H9 (cell line): ENCODE data around the gene ZNF341. TPM values are rescaled to one million over a fixed set of nuclear protein-coding genes. Genes with fewer than 3 reads are reported as not detected.

Experiments
- DNase-seq: peaks from one replicate; pipeline ENCODE4 v3.0.0-alpha.2; 2017
- H2AFZ ChIP-seq: one replicate; pipeline ENCODE4 v1.6.1; 2013; ENCODE audit warnings: mild to moderate bottlenecking, low read length, control low read depth, moderate library complexity
- H2AK5ac ChIP-seq: 2 replicates; pipeline ENCODE4 v1.6.1; 2013; ENCODE audit warnings: low read length, control low read depth, mixed read lengths; ENCODE audit not compliant: insufficient read length
- H2BK120ac ChIP-seq: one replicate; pipeline ENCODE4 v1.6.1; 2013; ENCODE audit warnings: low read depth, mild to moderate bottlenecking, low read length, control low read depth, inconsistent platforms; ENCODE audit not compliant: poor library complexity, severe bottlenecking
- H2BK12ac ChIP-seq: 2 replicates; pipeline ENCODE4 v1.6.1; 2013; ENCODE audit warnings: low read length, control low read depth, mixed read lengths, low read depth; ENCODE audit not compliant: insufficient read length
- H2BK15ac ChIP-seq: 2 replicates; pipeline ENCODE4 v1.6.1; 2013; ENCODE audit warnings: low read depth, low read length, control low read depth
- H2BK20ac ChIP-seq: one replicate; pipeline ENCODE4 v1.6.1; 2013; ENCODE audit warnings: low read depth, mild to moderate bottlenecking, low read length, control low read depth, inconsistent platforms; ENCODE audit not compliant: poor library complexity, severe bottlenecking
- H2BK5ac ChIP-seq: 2 replicates; pipeline ENCODE4 v1.6.1; 2013; ENCODE audit warnings: low read length, control low read depth, mixed read lengths; ENCODE audit not compliant: insufficient read length
- H3K14ac ChIP-seq: 2 replicates; pipeline ENCODE4 v1.6.1; 2013; ENCODE audit warnings: low read length, control low read depth; ENCODE audit not compliant: insufficient read depth
- H3K18ac ChIP-seq: 2 replicates; pipeline ENCODE4 v1.6.1; 2013; ENCODE audit warnings: low read depth, mild to moderate bottlenecking, mixed read lengths, low read length, control low read depth; ENCODE audit not compliant: insufficient read length
- H3K23ac ChIP-seq: 2 replicates; pipeline ENCODE4 v1.6.1; 2013; ENCODE audit warnings: low read length, control low read depth, mixed read lengths, low read depth; ENCODE audit not compliant: insufficient read length
- H3K23me2 ChIP-seq: 2 replicates; pipeline ENCODE4 v1.6.1; 2013; ENCODE audit warnings: low read depth, mild to moderate bottlenecking, mixed read lengths, low read length, control low read depth; ENCODE audit not compliant: insufficient read length, poor library complexity, severe bottlenecking
- H3K27ac ChIP-seq: 2 replicates; pipeline ENCODE4 v1.5.1; 2013; ENCODE audit warnings: low read length, control low read depth, mixed read lengths, low read depth; ENCODE audit not compliant: insufficient read length
- H3K27me3 ChIP-seq: 2 replicates; pipeline ENCODE4 v1.6.1; 2013; ENCODE audit warnings: low read length, control low read depth, inconsistent platforms; ENCODE audit not compliant: insufficient read depth
- H3K4ac ChIP-seq: 2 replicates; pipeline ENCODE4 v1.6.1; 2013; ENCODE audit warnings: low read depth, mild to moderate bottlenecking, control low read depth, inconsistent platforms, low read length, moderate library complexity
- H3K4me1 ChIP-seq: 2 replicates; pipeline ENCODE4 v1.6.1; 2013; ENCODE audit warnings: low read length, control low read depth, inconsistent platforms; ENCODE audit not compliant: insufficient read depth
- H3K4me2 ChIP-seq: 2 replicates; pipeline ENCODE4 v1.6.1; 2013; ENCODE audit warnings: low read length, control low read depth, mixed read lengths; ENCODE audit not compliant: insufficient read length, insufficient read depth
- H3K56ac ChIP-seq: 2 replicates; pipeline ENCODE4 v1.6.1; 2013; ENCODE audit warnings: low read depth, mild to moderate bottlenecking, mixed read lengths, low read length, control low read depth; ENCODE audit not compliant: insufficient read length
- H3K79me1 ChIP-seq: 2 replicates; pipeline ENCODE4 v1.6.1; 2013; ENCODE audit warnings: low read depth, mild to moderate bottlenecking, moderate library complexity, low read length, control low read depth, inconsistent platforms; ENCODE audit not compliant: insufficient read depth, poor library complexity, severe bottlenecking
- H3K79me2 ChIP-seq: 2 replicates; pipeline ENCODE4 v1.6.1; 2013; ENCODE audit warnings: low read length, control low read depth, inconsistent platforms; ENCODE audit not compliant: insufficient read depth
- H3K9ac ChIP-seq: 2 replicates; pipeline ENCODE4 v1.6.1; 2013; ENCODE audit warnings: low read length, control low read depth, mixed read lengths; ENCODE audit not compliant: insufficient read length; ENCODE audit errors: extremely low read depth
- H3K9me3 ChIP-seq: one replicate; pipeline ENCODE4 v1.6.1; 2013; ENCODE audit warnings: low read depth, low read length, inconsistent platforms; ENCODE audit not compliant: control insufficient read depth
- H3T11ph ChIP-seq: one replicate; pipeline ENCODE4 v1.6.1; 2013; ENCODE audit warnings: mild to moderate bottlenecking, low read length, control low read depth, inconsistent platforms
- H4K20me1 ChIP-seq: one replicate; pipeline ENCODE4 v1.6.1; 2013; ENCODE audit not compliant: control insufficient read depth, insufficient read length, insufficient read depth
- H4K5ac ChIP-seq: 2 replicates; pipeline ENCODE4 v1.6.1; 2013; ENCODE audit warnings: low read depth, mild to moderate bottlenecking, mixed read lengths, low read length, control low read depth; ENCODE audit not compliant: insufficient read length
- H4K8ac ChIP-seq: replicated peaks from 2 replicates; pipeline ENCODE4 v1.6.1; 2013; ENCODE audit warnings: low read length, control low read depth, mixed read lengths, low read depth; ENCODE audit not compliant: insufficient read length
- H4K91ac ChIP-seq: 2 replicates; pipeline ENCODE4 v1.6.1; 2013; ENCODE audit warnings: low read depth, mild to moderate bottlenecking, moderate library complexity, mixed read lengths, low read length, control low read depth; ENCODE audit not compliant: insufficient read length
- H3K27ac Mint-ChIP-seq, 3 experiments: 2 replicates in 2 of 3; 3 replicates in 1 of 3; pipeline ENCODE4 v1.8.0; 2020 to 2021; ENCODE audit warnings: mixed read lengths in 3 of 3, mild to moderate bottlenecking in 1 of 3, moderate library complexity in 1 of 3
- H3K27me3 Mint-ChIP-seq: 2 replicates; pipeline ENCODE4 v1.8.0; 2021; ENCODE audit warnings: low read depth, mild to moderate bottlenecking, moderate library complexity, mixed read lengths
- H3K36me3 Mint-ChIP-seq, 3 experiments: 2 replicates in 2 of 3; 3 replicates in 1 of 3; pipeline ENCODE4 v1.8.0; 2020 to 2021; ENCODE audit warnings: low read depth in 3 of 3, mixed read lengths in 3 of 3; ENCODE audit not compliant: insufficient read depth in 1 of 3
- H3K4me1 Mint-ChIP-seq, 2 experiments: 2 replicates each; pipeline ENCODE4 v1.8.0; 2020; ENCODE audit warnings: mixed read lengths in 2 of 2
- H3K4me3 Mint-ChIP-seq, 2 experiments: 2 replicates in 1 of 2; 3 replicates in 1 of 2; pipeline ENCODE4 v1.8.0; 2020 to 2021; ENCODE audit warnings: mild to moderate bottlenecking in 2 of 2, mixed read lengths in 2 of 2, moderate library complexity in 1 of 2
- H3K9me3 Mint-ChIP-seq, 2 experiments: 2 replicates in 1 of 2; 3 replicates in 1 of 2; pipeline ENCODE4 v1.8.0; 2020; ENCODE audit warnings: mild to moderate bottlenecking in 2 of 2, mixed read lengths in 2 of 2, moderate library complexity in 1 of 2
- WGBS: extraction: QIAGEN DNeasy Blood & Tissue Kit; methylation state at CpG from one replicate; pipeline ENCODE4 v1.1.7; 2013; ENCODE audit warnings: missing lambda C conversion rate, low lambda C conversion rate, mixed read lengths; ENCODE audit not compliant: insufficient read length; ENCODE audit errors: extremely low coverage; 5-methylcytosine and 5-hydroxymethylcytosine counted together
- total RNA-seq: library from RNA; stranded (reverse); gene quantifications from 2 replicates; pipeline ENCODE4 v1.2.1, GENCODE V29; 2021
- TF ChIP-seq, protein P1 (sequence below): fragments of 200-600 bp; sonication (generic); conservative IDR thresholded peaks from 3 replicates; pipeline ENCODE4 v1.8.0; 2021; ENCODE audit warnings: antibody characterized with exemption, mild to moderate bottlenecking

Gene ZNF341
- total RNA-seq, 1 experiment from 2014 or later = 5.2 TPM

DNA sequence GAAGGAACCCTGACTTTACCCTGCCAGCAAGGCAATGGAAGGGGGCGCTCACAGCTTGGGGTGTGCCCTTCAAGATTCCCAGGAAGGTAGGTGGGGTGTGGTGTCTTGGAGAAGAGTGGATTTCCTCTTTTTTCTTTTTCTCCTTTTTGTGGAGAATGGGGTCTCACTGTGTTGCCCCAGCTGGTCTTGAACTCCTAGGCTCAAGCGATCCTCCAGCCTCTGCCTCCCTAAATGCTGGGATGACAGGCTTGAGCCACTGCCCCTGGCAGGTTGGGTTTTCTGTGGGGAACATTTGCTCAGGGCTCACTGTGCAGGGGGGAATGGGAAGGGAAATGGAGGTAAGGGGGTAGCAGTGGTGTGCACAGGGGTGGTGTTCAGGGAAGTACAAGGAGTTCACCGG lies 4.0 kb upstream of the ZNF341 start:
- H3K4me1 Mint-ChIP-seq = peaks cover 5 to 7% of the 10 kb centered on the region in 2 experiments
- Histone ChIP-seq H3K14ac (no peak overlapping the region), H2AFZ (no peak overlapping the region), H4K20me1 (no peaks in the 10 kb centered on the region), H4K8ac (no peak overlapping the region), H4K91ac (no peak overlapping the region), H3T11ph (no peak overlapping the region), H3K4me2 (no peak overlapping the region), H2BK5ac (no peak overlapping the region), H3K56ac (no peak overlapping the region), H3K4ac (no peak overlapping the region), H3K79me2 (no peaks in the 10 kb centered on the region), H3K27ac (no peak overlapping the region), H3K79me1 (no peaks in the 10 kb centered on the region), H3K27me3 (no peaks in the 10 kb centered on the region), H2BK12ac (no peak overlapping the region), H3K9ac (no peak overlapping the region), H3K9me3 (no peaks in the 10 kb centered on the region), H2BK20ac (no peak overlapping the region), H2AK5ac (no peak overlapping the region), H4K5ac (no peak overlapping the region), H2BK15ac (no peak overlapping the region), H3K4me1 (no peaks in the 10 kb centered on the region), H3K23me2 (peaks cover 6% of the 10 kb centered on the region), H3K18ac (no peak overlapping the region), H3K23ac (no peak overlapping the region), H2BK120ac (no peak overlapping the region)
- H3K36me3 Mint-ChIP-seq = no peaks in the 10 kb centered on the region
- DNase-seq = no peak
- H3K9me3 Mint-ChIP-seq = no peaks in the 10 kb centered on the region
- H3K27ac Mint-ChIP-seq = peak overlapping the region in 1 of 3 experiments; percentile 62; a peak in 1 of 7 replicates
- no peak overlapping the region for H3K4me3 Mint-ChIP-seq
- TF ChIP-seq, protein P1, sequence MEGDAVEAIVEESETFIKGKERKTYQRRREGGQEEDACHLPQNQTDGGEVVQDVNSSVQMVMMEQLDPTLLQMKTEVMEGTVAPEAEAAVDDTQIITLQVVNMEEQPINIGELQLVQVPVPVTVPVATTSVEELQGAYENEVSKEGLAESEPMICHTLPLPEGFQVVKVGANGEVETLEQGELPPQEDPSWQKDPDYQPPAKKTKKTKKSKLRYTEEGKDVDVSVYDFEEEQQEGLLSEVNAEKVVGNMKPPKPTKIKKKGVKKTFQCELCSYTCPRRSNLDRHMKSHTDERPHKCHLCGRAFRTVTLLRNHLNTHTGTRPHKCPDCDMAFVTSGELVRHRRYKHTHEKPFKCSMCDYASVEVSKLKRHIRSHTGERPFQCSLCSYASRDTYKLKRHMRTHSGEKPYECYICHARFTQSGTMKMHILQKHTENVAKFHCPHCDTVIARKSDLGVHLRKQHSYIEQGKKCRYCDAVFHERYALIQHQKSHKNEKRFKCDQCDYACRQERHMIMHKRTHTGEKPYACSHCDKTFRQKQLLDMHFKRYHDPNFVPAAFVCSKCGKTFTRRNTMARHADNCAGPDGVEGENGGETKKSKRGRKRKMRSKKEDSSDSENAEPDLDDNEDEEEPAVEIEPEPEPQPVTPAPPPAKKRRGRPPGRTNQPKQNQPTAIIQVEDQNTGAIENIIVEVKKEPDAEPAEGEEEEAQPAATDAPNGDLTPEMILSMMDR = no peak
- H3K27me3 Mint-ChIP-seq = peaks cover 6% of the 10 kb centered on the region
- no CpG with 5 or more reads among the region's 3 CpGs for WGBS
